ENCODE data around the gene CNNM2. TPM values are rescaled to one million over a fixed set of nuclear protein-coding genes. Genes with fewer than 3 reads are reported as not detected.

The CNNM2 gene
- total and polyA plus RNA-seq, 8 donors: 0.76 to 45.5 (median 6.3) TPM

DNA sequence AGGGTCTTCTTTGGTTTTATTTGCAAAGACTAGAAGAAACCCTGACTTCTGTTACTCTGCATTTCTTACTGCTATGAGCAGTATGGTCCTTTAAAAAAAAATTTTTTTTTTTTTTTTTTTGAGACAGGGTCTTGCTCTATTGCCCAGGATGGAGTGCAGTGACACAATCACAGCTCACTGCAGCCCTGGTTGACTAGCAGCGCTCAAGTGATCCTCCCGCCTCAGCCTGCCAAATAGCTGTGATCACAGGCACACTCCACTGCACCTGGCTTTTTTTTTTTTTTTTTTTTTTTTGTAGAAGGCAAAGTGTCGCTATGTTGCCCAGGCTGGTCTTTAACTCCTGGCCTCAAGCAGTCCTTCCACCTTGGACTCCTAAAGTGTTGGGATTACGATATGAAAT, 17.4 kb downstream of the CNNM2 start:
- no peak for DNase-seq
- WGBS, 5 donors: 81 to 95% (median 88%) methylated on average over 4 of the region's 4 CpGs
- no peak overlapping the region for H3K27ac ChIP-seq
- TF ChIP-seq EP300 (IDR thresholded peaks at IDR 0.05) (no peak), POLR2AphosphoS5 (IDR thresholded peaks at IDR 0.05) (no peak), CTCF (IDR thresholded peaks at IDR 0.05) (no peak), POLR2A (IDR thresholded peaks at IDR 0.05) (no peak)
- H3K4me3 ChIP-seq: no peak overlapping the region
- no peaks in the 10 kb centered on the region for H3K27me3 ChIP-seq
- peaks cover 0 to 4% (median 0%) of the 10 kb centered on the region in 4 donors for H3K36me3 ChIP-seq
- intact Hi-C loops (cut with DNase I; ENCODE audit: low total_unique reads): no loop called here
- H3K4me1 ChIP-seq: peaks cover 0 to 4% (median 0%) of the 10 kb centered on the region in 4 donors
- H3K9me3 ChIP-seq: no peaks in the 10 kb centered on the region

- intact Hi-C loops (cut with DNase I; ENCODE audit: low total_unique reads): no loop called here
- no peak for DNase-seq
Observed at GRCh38 chr10:102935939-102936605, 18.0 kb downstream of the CNNM2 start.

DNA sequence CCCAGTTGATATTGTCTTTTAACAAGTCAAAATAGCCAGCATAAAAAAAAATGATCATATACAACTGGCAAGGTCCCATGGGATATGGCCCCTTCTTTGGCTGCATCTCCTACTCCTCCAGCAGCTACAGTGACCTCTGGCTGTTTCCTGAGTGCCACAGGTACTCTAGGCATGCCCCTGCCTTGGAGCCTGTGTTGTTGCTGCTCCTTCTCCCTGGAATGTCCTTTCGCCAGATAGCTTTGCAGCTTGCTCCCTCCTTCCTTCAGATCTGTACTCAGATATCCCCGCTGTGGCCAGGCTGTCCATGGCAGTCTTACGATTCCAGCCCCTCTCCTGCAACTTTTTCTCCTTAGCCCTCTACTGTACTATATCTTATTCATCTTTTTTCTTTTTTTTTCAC, 23.3 kb downstream of the CNNM2 start:
- 91 to 98% (median 95%) methylated on average over 3 of the region's 3 CpGs for WGBS, 5 donors
- peaks cover 0 to 8% (median 0%) of the 10 kb centered on the region in 4 donors for H3K36me3 ChIP-seq
- TF ChIP-seq POLR2AphosphoS5 (IDR thresholded peaks at IDR 0.05): no peak
- TF ChIP-seq POLR2A (IDR thresholded peaks at IDR 0.05): no peak
- TF ChIP-seq EP300 (IDR thresholded peaks at IDR 0.05): no peak
- no peak for TF ChIP-seq CTCF (IDR thresholded peaks at IDR 0.05)
- peaks cover 0 to 16% (median 4%) of the 10 kb centered on the region in 4 donors for H3K4me1 ChIP-seq
- intact Hi-C loops (cut with DNase I; ENCODE audit: low total_unique reads): no loop called here
- H3K27ac ChIP-seq: no peak overlapping the region
- H3K9me3 ChIP-seq: no peaks in the 10 kb centered on the region
- H3K27me3 ChIP-seq: no peaks in the 10 kb centered on the region
- DNase-seq: no peak
- H3K4me3 ChIP-seq: no peak overlapping the region

More at GRCh38 chr10:102935939-102936605, 18.0 kb downstream of the CNNM2 start:
- TF ChIP-seq POLR2AphosphoS5 (IDR thresholded peaks at IDR 0.05): no peak
- TF ChIP-seq EP300 (IDR thresholded peaks at IDR 0.05): no peak
- WGBS, 5 donors: 67 to 90% (median 76%) methylated on average over 3 of the region's 3 CpGs
- Histone ChIP-seq H3K27me3 (no peaks in the 10 kb centered on the region), H3K4me1 (peaks cover 0 to 4% (median 0%) of the 10 kb centered on the region in 4 donors), H3K4me3 (no peak overlapping the region), H3K27ac (no peak overlapping the region), H3K9me3 (no peaks in the 10 kb centered on the region), H3K36me3 (peaks cover 0 to 8% (median 0%) of the 10 kb centered on the region in 4 donors)

GRCh38 chr10:102945449-102945848, 27.4 kb downstream of the CNNM2 start:
- H3K9me3 ChIP-seq: no peaks in the 10 kb centered on the region
- no peak overlapping the region for H3K4me3 ChIP-seq
- 78 to 87% (median 82%) methylated on average over 3 of the region's 3 CpGs for WGBS, 5 donors

More at GRCh38 chr10:102945449-102945848, 27.4 kb downstream of the CNNM2 start:
- H3K4me1 ChIP-seq: peaks cover 0 to 16% (median 4%) of the 10 kb centered on the region in 4 donors
- no peak overlapping the region for H3K27ac ChIP-seq
- no peaks in the 10 kb centered on the region for H3K27me3 ChIP-seq
- no peak for TF ChIP-seq POLR2AphosphoS5 (IDR thresholded peaks at IDR 0.05)
- no peak for TF ChIP-seq EP300 (IDR thresholded peaks at IDR 0.05)
- no peak for TF ChIP-seq POLR2A (IDR thresholded peaks at IDR 0.05)
- no peak for TF ChIP-seq CTCF (IDR thresholded peaks at IDR 0.05)
- intact Hi-C loops (cut with DNase I; ENCODE audit: low total_unique reads): no loop called here
- DNase-seq: no peak
- peaks cover 0 to 4% (median 0%) of the 10 kb centered on the region in 4 donors for H3K36me3 ChIP-seq
